OCI-LY1 (cell line): ENCODE measurements around the gene AAGAB.

Source experiments
- EZH2 ChIP-seq: fragments of 200-600 bp; sonication (generic), shearing (Covaris generic); IDR thresholded peaks from 2 replicates; pipeline ENCODE4 v1.8.0; 2017; ENCODE audit warnings: borderline replicate concordance, mixed run types, mild to moderate bottlenecking, antibody characterized with exemption, low read length, moderate library complexity, mixed read lengths
- TF ChIP-seq, protein P1 (sequence below): fragments of 200-600 bp; sonication (generic), shearing (Covaris generic); IDR thresholded peaks from 2 replicates; pipeline ENCODE4 v1.5.1; 2017; ENCODE audit warnings: mild to moderate bottlenecking, antibody characterized with exemption, low read length, moderate library complexity, mixed read lengths

DNA sequence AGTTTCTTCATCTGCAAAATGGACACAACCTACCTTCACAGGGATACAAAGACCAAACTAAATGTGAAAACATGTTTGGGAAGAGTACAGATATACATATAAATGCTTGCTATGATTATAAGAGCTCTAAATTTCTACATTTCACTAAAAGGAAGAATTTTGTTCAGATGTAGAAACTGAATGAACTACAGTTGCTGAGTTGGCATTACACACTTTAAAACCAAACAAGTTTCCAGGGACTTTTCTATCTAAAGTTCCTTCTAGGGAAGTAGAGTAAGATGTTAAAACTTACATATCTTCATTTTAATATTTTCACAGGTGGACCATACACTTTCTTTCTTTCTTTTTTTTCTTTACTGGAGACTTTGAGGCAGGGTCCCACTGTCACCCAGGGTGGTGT is 4.6 kb downstream of the AAGAB start:
- TF ChIP-seq, protein P1, sequence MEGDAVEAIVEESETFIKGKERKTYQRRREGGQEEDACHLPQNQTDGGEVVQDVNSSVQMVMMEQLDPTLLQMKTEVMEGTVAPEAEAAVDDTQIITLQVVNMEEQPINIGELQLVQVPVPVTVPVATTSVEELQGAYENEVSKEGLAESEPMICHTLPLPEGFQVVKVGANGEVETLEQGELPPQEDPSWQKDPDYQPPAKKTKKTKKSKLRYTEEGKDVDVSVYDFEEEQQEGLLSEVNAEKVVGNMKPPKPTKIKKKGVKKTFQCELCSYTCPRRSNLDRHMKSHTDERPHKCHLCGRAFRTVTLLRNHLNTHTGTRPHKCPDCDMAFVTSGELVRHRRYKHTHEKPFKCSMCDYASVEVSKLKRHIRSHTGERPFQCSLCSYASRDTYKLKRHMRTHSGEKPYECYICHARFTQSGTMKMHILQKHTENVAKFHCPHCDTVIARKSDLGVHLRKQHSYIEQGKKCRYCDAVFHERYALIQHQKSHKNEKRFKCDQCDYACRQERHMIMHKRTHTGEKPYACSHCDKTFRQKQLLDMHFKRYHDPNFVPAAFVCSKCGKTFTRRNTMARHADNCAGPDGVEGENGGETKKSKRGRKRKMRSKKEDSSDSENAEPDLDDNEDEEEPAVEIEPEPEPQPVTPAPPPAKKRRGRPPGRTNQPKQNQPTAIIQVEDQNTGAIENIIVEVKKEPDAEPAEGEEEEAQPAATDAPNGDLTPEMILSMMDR, result no peak
- no peak for TF ChIP-seq EZH2
